ENCODE results near the gene TBX19. TPM values are rescaled to one million over a fixed set of nuclear protein-coding genes. Genes with fewer than 3 reads are reported as not detected.
A peak's percentile ranks its signal among the peaks of the same experiment; 100 is the strongest.

The TBX19 gene
- total and polyA plus RNA-seq, 11 donors = 0.19 to 1.3 (median 0.33) TPM; not detected in 1

DNA sequence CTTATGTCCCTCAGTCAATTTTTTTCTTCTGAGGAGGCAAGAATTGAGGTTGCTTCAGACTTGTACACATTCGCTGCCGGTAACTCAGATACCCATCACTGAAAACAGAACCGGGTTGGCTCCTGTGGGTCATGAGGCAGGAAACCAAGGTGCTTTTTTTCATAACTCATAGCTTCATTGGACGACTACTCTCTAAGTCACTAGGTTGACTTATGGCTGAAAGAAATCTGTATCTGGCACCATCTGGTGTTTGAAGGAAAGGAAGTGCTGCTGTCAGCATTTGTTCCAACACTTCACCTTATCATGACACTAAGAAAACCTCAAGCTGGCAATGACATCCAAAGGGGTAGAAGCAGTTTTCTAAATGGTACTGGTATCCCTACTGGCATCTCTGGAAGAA is 82.3 kb downstream of the TBX19 start:
- TF ChIP-seq POLR2A (IDR thresholded peaks at IDR 0.05) = no peak

More for the DNA sequence above, 82.3 kb downstream of the TBX19 start:
- H3K4me1 ChIP-seq = peaks cover 0 to 16% (median 0%) of the 10 kb centered on the region in 12 donors
- H3K36me3 ChIP-seq = no peaks in the 10 kb centered on the region
- no peak overlapping the region for H3K4me3 ChIP-seq
- WGBS, 4 donors = 61 to 70% (median 67%) methylated on average over 4 of the region's 4 CpGs
- no peak for ATAC-seq
- intact Hi-C loops (cut with DNase I) = no loop called here
- no peak for DNase-seq
- H3K27ac ChIP-seq = peak overlapping the region in 1 of 12 donors; percentile 47
- H3K9me3 ChIP-seq = no peaks in the 10 kb centered on the region
- H3K27me3 ChIP-seq = no peaks in the 10 kb centered on the region

Other genes with a start within 250 kb of the TBX19 start
- 1 to 10 TPM; 1.4 to 4.8 (median 2.4) TPM for gene GPR161, start 143.9 kb upstream of the TBX19 start, total RNA-seq
- 1 to 10 TPM in 1 of 2 donors, under 1 TPM in 1; 0.95 to 2.8 TPM for gene GPR161, start 143.9 kb upstream of the TBX19 start, polyA plus RNA-seq
- 10 to 100 TPM; 26.9 to 39.4 (median 33.0) TPM for gene TIPRL, start 101.9 kb upstream of the TBX19 start, total RNA-seq
- 10 to 100 TPM; 11.8 to 31.7 TPM for gene TIPRL, start 101.9 kb upstream of the TBX19 start, polyA plus RNA-seq
- gene SFT2D2, start 54.9 kb upstream of the TBX19 start, total RNA-seq = 10 to 100 TPM; 12.5 to 48.7 (median 16.3) TPM
- 1 to 10 TPM; 2.7 to 6.1 TPM for gene SFT2D2, start 54.9 kb upstream of the TBX19 start, polyA plus RNA-seq